Activated CD8-positive, alpha-beta memory T cell treated with anti-CD3 and anti-CD28 coated beads, Interleukin-2, amount 50 U/mL, for 1 hour (primary cell): ENCODE data around the gene TMEFF2.
"Not testable (repeated sequence)": the region's sequence is repeated elsewhere in the genome, so short reads cannot be mapped to it uniquely, and the experiment has no call there.

Experiments
- DNase-seq: peaks from one replicate; pipeline ENCODE4 v3.0.0-alpha.2; 2020; ENCODE audit errors: extremely low read depth

Gene TMEFF2

GRCh38 chr2:192130312-192130711 lies 64.4 kb downstream of the TMEFF2 start:
- not testable (repeated sequence) for DNase-seq

GRCh38 chr2:192128655-192129054 lies 66.1 kb downstream of the TMEFF2 start:
- DNase-seq: no peak

GRCh38 chr2:192127434-192127833 lies 67.3 kb downstream of the TMEFF2 start:
- DNase-seq: no peak

GRCh38 chr2:192126912-192127311 lies 67.8 kb downstream of the TMEFF2 start:
- no peak for DNase-seq

- no peak for DNase-seq
Measured at GRCh38 chr2:192126426-192126825, 68.3 kb downstream of the TMEFF2 start.

GRCh38 chr2:192124571-192124970 lies 70.2 kb downstream of the TMEFF2 start:
- DNase-seq: no peak

- no peak for DNase-seq
Measured at GRCh38 chr2:192123847-192124246, 70.9 kb downstream of the TMEFF2 start.

- no peak for DNase-seq
Measured at GRCh38 chr2:192122946-192123345, 71.8 kb downstream of the TMEFF2 start.

- no peak for DNase-seq
Measured at GRCh38 chr2:192122141-192122540, 72.6 kb downstream of the TMEFF2 start.

- no peak for DNase-seq
Measured at GRCh38 chr2:192119536-192119935, 75.2 kb downstream of the TMEFF2 start.

- no peak for DNase-seq
Measured at GRCh38 chr2:192117705-192118104, 77.0 kb downstream of the TMEFF2 start.

- DNase-seq: not testable (repeated sequence)
Measured at GRCh38 chr2:192111536-192111935, 83.2 kb downstream of the TMEFF2 start.

- DNase-seq: no peak
Measured at GRCh38 chr2:192099742-192100141, 95.0 kb downstream of the TMEFF2 start.

GRCh38 chr2:192098814-192099491 lies 95.8 kb downstream of the TMEFF2 start:
- DNase-seq: no peak

GRCh38 chr2:192091476-192091875 lies 103.3 kb downstream of the TMEFF2 start:
- DNase-seq: no peak

GRCh38 chr2:192090911-192091310 lies 103.8 kb downstream of the TMEFF2 start:
- DNase-seq: no peak

- no peak for DNase-seq
Measured at GRCh38 chr2:192087398-192087958, 107.3 kb downstream of the TMEFF2 start.

GRCh38 chr2:192082121-192082520 lies 112.6 kb downstream of the TMEFF2 start:
- DNase-seq: no peak

- DNase-seq: not testable (repeated sequence)
Measured at GRCh38 chr2:192080096-192080495, 114.6 kb downstream of the TMEFF2 start.

- DNase-seq: no peak
Measured at GRCh38 chr2:192073878-192074277, 120.9 kb downstream of the TMEFF2 start.

- no peak for DNase-seq
Measured at GRCh38 chr2:192072778-192073177, 122.0 kb downstream of the TMEFF2 start.

GRCh38 chr2:192072261-192072660 lies 122.5 kb downstream of the TMEFF2 start:
- no peak for DNase-seq

GRCh38 chr2:192070099-192070498 lies 124.6 kb downstream of the TMEFF2 start:
- DNase-seq: no peak

GRCh38 chr2:192069417-192069816 lies 125.3 kb downstream of the TMEFF2 start:
- DNase-seq: no peak
